IMR-90 (cell line): ENCODE measurements around the gene MYCBP2.
A peak's percentile ranks its signal among the peaks of the same experiment; 100 is the strongest.

Source experiments
- BHLHE40 ChIP-seq: fragments of 150-350 bp; IDR thresholded peaks from 2 replicates; pipeline ENCODE4 v1.6.1; 2016; ENCODE audit warnings: mild to moderate bottlenecking, low read depth, low read length
- CEBPB ChIP-seq: IDR thresholded peaks from 2 replicates; pipeline ENCODE4 v1.6.1; 2012; ENCODE audit warnings: low read depth, low read length, improper control_type of control experiment
- CTCF ChIP-seq: conservative IDR thresholded peaks from 2 replicates; pipeline ENCODE4 v1.5.1; 2012; ENCODE audit warnings: mild to moderate bottlenecking, low read depth, low read length, improper control_type of control experiment
- ELK1 ChIP-seq: fragments of 150-350 bp; IDR thresholded peaks from 2 replicates; pipeline ENCODE4 v1.6.1; 2016; ENCODE audit warnings: low read depth, mild to moderate bottlenecking, low read length, moderate library complexity, borderline replicate concordance
- MAZ ChIP-seq: IDR thresholded peaks from 2 replicates; pipeline ENCODE4 v1.6.1; 2012; ENCODE audit warnings: low read depth, mild to moderate bottlenecking, low read length, improper control_type of control experiment, moderate library complexity, borderline replicate concordance
- MXI1 ChIP-seq: IDR thresholded peaks from 2 replicates; pipeline ENCODE4 v1.6.1; 2012; ENCODE audit warnings: low read depth, mild to moderate bottlenecking, low read length, moderate library complexity, borderline replicate concordance
- POLR2A ChIP-seq: IDR thresholded peaks from 2 replicates; pipeline ENCODE4 v1.6.1; 2012; ENCODE audit warnings: mild to moderate bottlenecking, low read depth, low read length
- RAD21 ChIP-seq: IDR thresholded peaks from 2 replicates; pipeline ENCODE4 v1.6.1; 2012; ENCODE audit warnings: low read length, improper control_type of control experiment
- RCOR1 ChIP-seq: IDR thresholded peaks from 2 replicates; pipeline ENCODE4 v1.6.1; 2012; ENCODE audit warnings: mild to moderate bottlenecking, low read length, improper control_type of control experiment; ENCODE audit not compliant: insufficient replicate concordance
- RFX5 ChIP-seq: IDR thresholded peaks from 2 replicates; pipeline ENCODE4 v1.8.0; 2012; ENCODE audit warnings: low read depth, mild to moderate bottlenecking, low read length, moderate library complexity
- SMC3 ChIP-seq: fragments of 150-350 bp; IDR thresholded peaks from 2 replicates; pipeline ENCODE4 v1.6.1; 2016; ENCODE audit warnings: low read depth, mild to moderate bottlenecking, antibody characterized with exemption, low read length, moderate library complexity
- USF2 ChIP-seq: fragments of 150-350 bp; IDR thresholded peaks from 2 replicates; pipeline ENCODE4 v1.6.1; 2017; ENCODE audit warnings: mild to moderate bottlenecking, antibody characterized with exemption, low read length, low read depth

DNA sequence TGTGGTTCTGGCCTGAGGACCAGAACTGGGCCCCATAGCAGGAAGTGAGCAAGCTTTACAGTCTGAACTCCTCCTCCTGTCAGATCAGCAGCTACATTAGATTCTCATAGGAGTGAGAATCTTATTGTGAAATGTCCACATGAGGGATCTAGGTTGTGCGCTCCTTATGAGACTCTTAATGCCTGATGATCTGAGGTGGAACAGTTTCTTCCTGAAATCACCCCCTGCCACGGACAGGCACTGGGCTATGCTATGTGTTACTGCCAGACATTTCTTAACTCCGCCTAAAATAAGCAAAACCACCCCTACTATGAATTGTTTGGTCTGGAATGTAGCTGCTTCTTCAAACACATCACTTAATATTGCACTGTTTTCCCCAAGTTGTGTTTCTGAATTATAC, 304.6 kb downstream of the MYCBP2 start:
- no peak for TF ChIP-seq POLR2A
- TF ChIP-seq CTCF = no peak
- TF ChIP-seq RCOR1 = no peak
- 0 out of 2 replicates have a peak, but pooled peaks have one; percentile 34 for TF ChIP-seq CEBPB
- TF ChIP-seq BHLHE40 = no peak
- TF ChIP-seq MXI1 = no peak
- TF ChIP-seq SMC3 = no peak
- TF ChIP-seq MAZ = no peak
- no peak for TF ChIP-seq USF2
- TF ChIP-seq RAD21 = no peak
- no peak for TF ChIP-seq ELK1
- no peak for TF ChIP-seq RFX5
